SU-DHL-6 (cell line): ENCODE data around the gene KCNMB2.

ENCODE experiments used
- CTCF ChIP-seq: fragments of 200-600 bp; sonication (generic); IDR thresholded peaks from one replicate; pipeline ENCODE4 v1.5.1; 2017; ENCODE audit warnings: antibody characterized with exemption, mild to moderate bottlenecking, low read length, moderate library complexity; ENCODE audit not compliant: insufficient read depth, poor library complexity, severe bottlenecking
- EZH2phosphoT487 ChIP-seq: fragments of 200-600 bp; sonication (generic), shearing (Covaris generic); conservative IDR thresholded peaks from 2 replicates; pipeline ENCODE4 v1.6.1; 2018; ENCODE audit warnings: mild to moderate bottlenecking, antibody characterized with exemption, low read length, moderate library complexity, mixed read lengths

- no peak for TF ChIP-seq CTCF
- TF ChIP-seq EZH2phosphoT487 = no peak
These were observed 298.8 kb downstream of the KCNMB2 start for GRCh38 chr3:178835033-178835432.
